COLO668 (cell line): Measurements from ENCODE around the gene UGT2B15.
A peak's percentile ranks its signal among the peaks of the same experiment; 100 is the strongest.
"Not testable (repeated sequence)": the region's sequence is repeated elsewhere in the genome, so short reads cannot be mapped to it uniquely, and the experiment has no call there.

ENCODE experiments used
- DNase-seq: peaks from one replicate; lab custom pipeline; 2025; ENCODE audit not compliant: unreplicated experiment; lab: John Stamatoyannopoulos, UW

UGT2B15 gene

GRCh38 chr4:68656445-68656973 lies 13.9 kb downstream of the UGT2B15 start:
- peak; percentile 8 for DNase-seq

DNA sequence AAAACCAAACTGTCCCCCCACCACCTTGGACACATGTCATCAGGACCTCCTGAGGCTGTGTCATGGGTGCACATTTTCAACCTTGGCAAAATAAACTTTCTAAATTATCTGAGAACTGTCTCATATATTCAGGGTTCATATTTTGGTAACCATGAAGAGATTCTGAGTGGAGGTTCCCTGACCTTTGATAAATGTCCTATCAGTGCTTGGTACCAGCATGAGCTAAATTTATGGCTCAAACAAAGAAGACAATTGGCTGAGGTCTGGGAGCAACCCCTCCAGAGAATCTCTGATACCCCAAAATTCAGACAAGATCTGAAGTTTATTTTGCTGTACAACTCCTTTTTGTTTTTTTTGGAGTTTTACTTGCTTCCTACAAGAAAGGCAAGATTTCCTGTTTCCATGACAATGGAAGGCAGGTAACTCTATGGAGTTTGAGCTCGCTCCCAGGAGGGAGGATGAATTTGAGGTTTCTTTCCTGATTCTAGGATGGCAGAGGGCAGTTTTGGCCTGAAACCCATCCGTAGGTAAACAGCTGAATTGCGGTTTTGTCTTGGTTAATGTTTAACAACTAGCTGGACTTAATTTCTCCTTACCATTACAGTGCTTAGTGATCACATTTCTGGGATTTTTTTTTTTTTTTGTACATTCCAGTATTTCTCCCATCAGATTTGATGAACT lies 14.5 kb downstream of the UGT2B15 start:
- DNase-seq = peak; percentile 48

GRCh38 chr4:68654946-68655721 lies 15.3 kb downstream of the UGT2B15 start:
- DNase-seq = no peak

GRCh38 chr4:68651932-68652331 lies 18.5 kb downstream of the UGT2B15 start:
- DNase-seq = no peak

DNA sequence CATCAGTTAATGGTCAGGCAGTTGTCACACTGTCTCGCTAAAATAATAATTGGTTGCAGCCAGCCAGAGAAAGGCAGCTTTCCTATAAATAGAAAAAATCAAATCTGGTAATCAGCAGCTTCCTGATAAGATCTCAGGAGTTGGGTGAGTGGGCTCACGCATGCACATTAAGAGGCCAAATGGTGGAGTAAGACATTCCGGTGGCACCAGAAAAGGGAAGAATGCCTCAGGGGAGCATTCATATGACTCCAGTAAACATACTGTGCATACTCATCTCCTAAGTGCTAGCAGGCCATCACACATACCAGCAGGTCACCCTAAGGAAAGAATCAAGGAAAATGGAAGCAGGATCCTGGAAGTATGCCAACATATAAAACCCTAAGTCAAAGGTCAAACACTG lies 40.1 kb downstream of the UGT2B15 start:
- DNase-seq = no peak

DNA sequence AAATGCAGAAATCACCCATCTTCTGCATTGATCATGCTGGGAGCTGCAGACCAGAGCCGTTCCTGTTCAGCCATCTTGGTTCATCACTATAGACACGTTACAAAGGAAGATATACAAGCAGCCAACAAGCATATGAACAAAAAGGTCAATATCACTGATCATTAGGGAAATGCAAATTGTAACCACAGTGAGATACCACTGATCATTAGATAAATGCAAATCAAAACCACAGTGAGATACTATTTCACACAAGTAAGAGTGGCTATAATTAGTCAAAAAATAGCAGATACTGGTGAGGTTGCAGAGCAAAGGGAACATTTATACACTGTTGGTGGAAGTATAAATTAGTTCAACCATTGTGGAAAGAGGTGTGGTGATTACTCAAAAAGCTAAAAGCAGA lies 47.7 kb downstream of the UGT2B15 start:
- not testable (repeated sequence) for DNase-seq

DNA sequence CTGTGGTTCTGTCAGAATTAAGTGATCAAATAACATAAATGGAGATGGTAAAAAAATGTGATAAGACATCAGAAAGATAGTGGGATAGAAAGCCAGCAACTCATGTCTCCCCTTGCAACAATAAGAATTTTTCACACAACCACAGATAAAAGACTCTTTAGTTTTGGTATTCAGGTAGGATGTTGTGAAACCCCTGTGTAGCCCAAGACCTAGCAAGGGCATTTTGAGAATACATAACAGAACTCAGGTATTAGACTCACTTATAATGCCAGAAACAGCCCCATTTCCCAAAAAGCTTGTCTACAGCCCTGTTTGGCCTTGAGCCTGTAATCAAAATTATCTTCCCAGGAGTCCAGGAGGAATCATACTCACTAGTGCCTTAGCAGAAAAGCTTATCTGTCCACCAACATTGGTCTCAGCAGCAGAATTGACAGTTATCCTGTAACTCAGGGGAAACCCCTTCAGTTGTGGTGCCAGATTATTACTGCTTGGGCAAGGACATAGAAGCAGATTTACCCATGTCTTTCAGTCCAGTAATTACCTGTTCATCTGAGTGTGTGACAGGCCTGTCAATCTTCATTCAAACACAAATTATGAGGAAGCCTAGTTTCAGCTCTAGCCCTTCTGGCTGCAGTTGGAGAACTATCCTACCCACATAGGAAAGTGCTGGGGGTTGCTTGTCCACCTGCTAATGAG lies 53.3 kb downstream of the UGT2B15 start:
- no peak for DNase-seq

DNA sequence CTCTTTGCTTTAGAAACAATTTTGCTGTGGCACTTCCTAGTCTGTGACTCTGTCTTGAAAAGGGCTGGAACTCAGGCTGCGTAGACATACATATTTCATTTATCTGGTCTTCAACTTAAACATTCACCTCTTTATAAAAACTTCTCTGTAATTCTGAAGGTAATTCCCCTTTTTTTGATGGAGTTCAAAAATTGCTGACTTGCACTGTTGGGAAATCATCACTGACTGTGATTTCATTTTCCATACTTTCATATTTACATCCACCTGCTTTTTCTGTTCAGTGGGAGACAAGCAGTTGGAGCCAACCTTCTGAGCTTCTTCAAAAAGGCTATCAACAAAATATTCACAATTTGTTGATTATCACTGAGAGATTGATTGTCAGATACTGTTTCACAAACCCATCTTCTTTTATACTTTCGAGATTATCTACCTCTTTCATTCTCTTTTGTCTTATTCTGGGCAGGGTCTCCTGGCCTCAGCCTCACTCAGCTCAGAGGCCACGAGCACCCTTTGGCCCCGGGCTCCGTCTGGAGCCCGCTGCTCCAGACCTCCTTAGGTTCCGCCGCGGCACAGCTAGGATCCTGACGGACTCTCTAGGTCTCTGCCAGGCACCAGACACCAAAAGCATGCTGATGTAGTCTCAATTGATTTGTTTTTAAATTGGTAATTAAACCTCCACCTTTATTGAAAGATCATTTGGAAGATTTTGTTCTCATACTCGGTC lies 54.6 kb downstream of the UGT2B15 start:
- DNase-seq = no peak

DNA sequence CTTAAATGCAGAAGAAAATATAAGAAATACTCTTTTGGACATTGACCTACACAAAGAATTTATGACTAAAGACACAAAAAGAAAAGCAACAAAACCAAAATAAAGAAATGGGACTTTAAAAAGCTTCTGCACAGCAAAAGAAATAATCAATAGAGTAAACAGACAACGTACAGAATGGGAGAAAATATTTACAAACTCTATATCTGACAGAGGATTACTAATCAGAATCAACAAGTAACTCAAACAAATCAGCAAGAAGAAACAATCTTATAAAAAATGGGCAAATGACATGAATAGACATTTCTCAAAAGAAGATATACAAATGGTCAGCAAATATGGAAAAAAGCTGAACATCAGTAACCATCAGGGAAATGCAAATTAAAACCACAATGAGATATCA lies 56.7 kb downstream of the UGT2B15 start:
- no peak for DNase-seq

DNA sequence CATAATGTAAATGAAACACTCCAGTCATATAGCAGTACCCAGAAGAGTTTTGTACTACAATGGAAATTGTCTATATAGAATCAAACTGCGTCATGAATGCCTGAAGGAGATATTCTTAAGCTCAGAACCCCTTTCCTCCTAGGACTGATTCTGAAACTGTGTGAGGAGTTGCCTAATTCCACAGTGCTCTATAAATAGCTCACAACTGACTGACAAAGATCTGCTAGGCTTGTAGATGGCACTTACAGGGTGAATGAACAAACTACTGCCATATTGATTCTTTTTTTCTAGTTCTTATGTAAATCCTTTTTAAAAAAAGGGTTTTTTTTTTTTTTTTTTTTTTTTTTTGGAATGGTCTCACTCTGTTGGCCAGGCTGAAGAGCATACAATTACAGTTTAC lies 64.2 kb downstream of the UGT2B15 start:
- no peak for DNase-seq

DNA sequence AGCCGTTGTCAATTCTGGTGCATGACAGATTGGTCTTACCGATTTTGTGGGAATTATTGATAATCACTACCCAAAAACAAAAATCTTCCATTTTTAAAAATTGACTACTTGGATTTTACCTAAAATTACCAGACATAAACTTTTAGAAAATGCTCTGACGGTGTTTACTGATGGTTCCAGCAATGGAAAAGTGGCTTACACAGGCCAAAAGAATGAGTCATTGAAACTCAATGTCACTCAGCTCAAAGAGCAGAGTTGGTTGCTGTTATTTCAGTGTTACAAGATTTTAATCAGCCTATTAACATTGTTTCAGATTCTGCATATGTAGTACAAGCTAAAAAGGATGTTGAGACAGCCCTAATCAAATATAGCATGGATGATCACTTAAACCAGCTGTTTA lies 71.3 kb downstream of the UGT2B15 start:
- no peak for DNase-seq

GRCh38 chr4:68597482-68597881 lies 73.0 kb downstream of the UGT2B15 start:
- DNase-seq = no peak
